Measurements from ENCODE around the gene SOX5.

The SOX5 gene

DNA sequence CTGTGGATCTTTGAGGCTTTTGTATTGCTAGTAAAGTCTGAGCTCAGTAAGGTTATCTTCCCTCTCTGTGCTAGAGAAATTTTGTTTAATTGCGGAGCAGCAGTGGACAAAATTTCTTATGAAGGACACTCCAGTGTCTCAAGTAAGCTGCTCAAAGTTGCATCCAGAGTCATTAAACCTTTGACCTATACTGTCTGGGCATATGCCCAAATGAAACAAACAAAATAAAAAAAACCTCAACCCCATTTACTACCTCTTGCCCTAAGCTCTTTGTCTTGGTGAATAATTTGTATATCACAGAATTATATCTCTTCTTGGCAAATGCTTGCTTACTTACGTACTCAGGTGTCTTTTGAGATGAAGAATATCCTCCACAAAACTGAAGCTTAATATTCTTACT lies 465.2 kb downstream of the SOX5 start:
- no peak for DNase-seq (ENCODE audit: low spot score)

DNA sequence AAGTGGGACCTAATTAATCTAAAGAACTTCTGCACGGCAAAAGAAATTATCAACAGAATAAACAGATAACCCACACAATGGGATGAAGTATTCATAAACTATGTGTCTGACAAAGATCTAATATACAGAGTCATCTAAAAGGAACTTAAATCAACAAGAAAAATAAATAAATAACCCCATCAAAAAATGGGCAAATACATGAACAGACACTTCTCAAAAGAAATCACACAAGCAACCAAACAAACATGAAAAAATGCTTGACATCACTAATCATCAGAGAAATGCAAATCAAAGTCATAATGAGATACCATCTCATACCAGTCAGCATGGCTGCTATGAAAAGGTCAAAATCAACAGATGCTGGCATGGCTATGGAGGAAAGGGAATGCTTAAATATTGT lies 466.9 kb downstream of the SOX5 start:
- DNase-seq (ENCODE audit: low spot score), result no peak

All from Ammon's horn (tissue), 1 donor.